Ovary (tissue), 3 donors: ENCODE measurements around the gene SH3PXD2B.

Experiments used
- CTCF ChIP-seq, 3 donors: fragments of 450-650 bp in 2 of 3; fragments of 200-600 bp in 1 of 3; IDR thresholded peaks; one replicate each; pipeline versions ENCODE4 v1.5.1 to v1.8.0; 2016 to 2022; ENCODE audit warnings: antibody characterized with exemption in 3 of 3, mild to moderate bottlenecking in 1 of 3
- EP300 ChIP-seq: sonication (generic); formaldehyde crosslinking; IDR thresholded peaks from one replicate; pipeline ENCODE4 v1.6.1; 2017; ENCODE audit warnings: antibody characterized with exemption
- donor health status: DM: no; HTN: no; CAD: no.

- TF ChIP-seq CTCF (IDR thresholded peaks at IDR 0.05) (no peak), EP300 (no peak)
These were observed 17.4 kb downstream of the SH3PXD2B start for GRCh38 chr5:172436879-172437369.
